HFFc6 (cell line): ENCODE data around the gene LATS2. TPM values are rescaled to one million over a fixed set of nuclear protein-coding genes. Genes with fewer than 3 reads are reported as not detected.
"Not testable (repeated sequence)": the region's sequence is repeated elsewhere in the genome, so short reads cannot be mapped to it uniquely, and the experiment has no call there.

Source experiments
- DNase-seq: peaks from one replicate; pipeline ENCODE4 v3.0.0-alpha.2; 2018
- H3K27ac Mint-ChIP-seq: 2 replicates; pipeline ENCODE4 v1.8.0; 2020; ENCODE audit warnings: mild to moderate bottlenecking, mixed read lengths
- H3K27me3 Mint-ChIP-seq: 2 replicates; pipeline ENCODE4 v1.8.0; 2021; ENCODE audit warnings: mild to moderate bottlenecking, moderate library complexity, mixed read lengths; ENCODE audit not compliant: insufficient read depth
- H3K36me3 Mint-ChIP-seq: 2 replicates; pipeline ENCODE4 v1.8.0; 2021; ENCODE audit warnings: low read depth, mixed read lengths
- H3K4me1 Mint-ChIP-seq: 2 replicates; pipeline ENCODE4 v1.8.0; 2020; ENCODE audit warnings: low read depth, mixed read lengths
- H3K4me3 Mint-ChIP-seq: 2 replicates; pipeline ENCODE4 v1.8.0; 2020; ENCODE audit warnings: mild to moderate bottlenecking, moderate library complexity, mixed read lengths
- H3K9me3 Mint-ChIP-seq: 2 replicates; pipeline ENCODE4 v1.8.0; 2020; ENCODE audit warnings: mild to moderate bottlenecking, mixed read lengths
- CTCF ChIP-seq: fragments of 200-600 bp; sonication (generic); IDR thresholded peaks from 2 replicates; pipeline ENCODE4 v1.5.0; 2021; ENCODE audit warnings: antibody characterized with exemption, mild to moderate bottlenecking
- total RNA-seq, 6 experiments: library from RNA; stranded (reverse); fragmentation: NEBNext Ultra II Directional; extraction: Animal tissue kit (Norgen Biotek cat#: 25700); gene quantifications; 2 replicates in 1 of 6; 3 replicates in 5 of 6; pipeline ENCODE4 v1.2.3, GENCODE V29; 2021

Gene LATS2
- total RNA-seq, 6 experiments from 2014 or later = 43.5 to 54.8 (median 44.9) TPM

GRCh38 chr13:20955496-20955895, 105.9 kb downstream of the LATS2 start:
- no peak overlapping the region for H3K27ac Mint-ChIP-seq
- H3K9me3 Mint-ChIP-seq = no peaks in the 10 kb centered on the region
- H3K4me3 Mint-ChIP-seq = no peak overlapping the region
- H3K36me3 Mint-ChIP-seq = no peaks in the 10 kb centered on the region
- TF ChIP-seq CTCF = no peak
- peaks cover 7% of the 10 kb centered on the region for H3K27me3 Mint-ChIP-seq
- no peaks in the 10 kb centered on the region for H3K4me1 Mint-ChIP-seq
- no peak for DNase-seq

GRCh38 chr13:20953245-20953931, 108.0 kb downstream of the LATS2 start:
- Mint-ChIP-seq H3K27me3 (peaks cover 9% of the 10 kb centered on the region), H3K27ac (no peak overlapping the region), H3K9me3 (no peaks in the 10 kb centered on the region; the same call in 1 of the 2 replicates), H3K4me1 (no peaks in the 10 kb centered on the region), H3K4me3 (no peak overlapping the region), H3K36me3 (no peaks in the 10 kb centered on the region)
- no peak for DNase-seq
- TF ChIP-seq CTCF = no peak

- H3K4me1 Mint-ChIP-seq = no peaks in the 10 kb centered on the region
- H3K9me3 Mint-ChIP-seq = no peaks in the 10 kb centered on the region; the same call in 1 of the 2 replicates
- H3K4me3 Mint-ChIP-seq = no peak overlapping the region
- no peaks in the 10 kb centered on the region for H3K36me3 Mint-ChIP-seq
- H3K27me3 Mint-ChIP-seq = peaks cover 9% of the 10 kb centered on the region
- TF ChIP-seq CTCF = no peak
- no peak for DNase-seq
- no peak overlapping the region for H3K27ac Mint-ChIP-seq
Measured at GRCh38 chr13:20952838-20953237, 108.5 kb downstream of the LATS2 start.

GRCh38 chr13:20948001-20948400, 113.4 kb downstream of the LATS2 start:
- not testable (repeated sequence) for H3K4me3 Mint-ChIP-seq, H3K4me1 Mint-ChIP-seq

GRCh38 chr13:20945952-20946383, 115.4 kb downstream of the LATS2 start:
- H3K4me3 Mint-ChIP-seq = no peak overlapping the region
- TF ChIP-seq CTCF = no peak
- DNase-seq = no peak
- H3K36me3 Mint-ChIP-seq = no peaks in the 10 kb centered on the region
- H3K9me3 Mint-ChIP-seq = no peaks in the 10 kb centered on the region; the same call in 1 of the 2 replicates
- H3K4me1 Mint-ChIP-seq = peaks cover 10% of the 10 kb centered on the region
- peaks cover 4% of the 10 kb centered on the region for H3K27me3 Mint-ChIP-seq
- H3K27ac Mint-ChIP-seq = no peak overlapping the region

More at GRCh38 chr13:20948001-20948400, 113.4 kb downstream of the LATS2 start:
- H3K27me3 Mint-ChIP-seq, DNase-seq, H3K36me3 Mint-ChIP-seq, H3K27ac Mint-ChIP-seq, H3K9me3 Mint-ChIP-seq: not testable (repeated sequence)

- Mint-ChIP-seq H3K9me3 (no peaks in the 10 kb centered on the region), H3K27me3 (peaks cover 2% of the 10 kb centered on the region), H3K4me1 (peaks cover 33% of the 10 kb centered on the region), H3K27ac (peak overlapping the region; percentile 100), H3K4me3 (peak overlapping the region; percentile 80), H3K36me3 (no peaks in the 10 kb centered on the region)
- DNase-seq = no peak
- no peak for TF ChIP-seq CTCF
Measured at GRCh38 chr13:20942938-20943559, 118.3 kb downstream of the LATS2 start.

- H3K4me1 Mint-ChIP-seq = peaks cover 33% of the 10 kb centered on the region
- not testable (repeated sequence) for H3K9me3 Mint-ChIP-seq, H3K36me3 Mint-ChIP-seq
Measured at GRCh38 chr13:20940511-20940910, 120.9 kb downstream of the LATS2 start.

More at GRCh38 chr13:20940511-20940910, 120.9 kb downstream of the LATS2 start:
- DNase-seq, H3K27me3 Mint-ChIP-seq, H3K4me3 Mint-ChIP-seq: not testable (repeated sequence)
- peak overlapping the region; percentile 48; the same call in 1 of the 2 replicates for H3K27ac Mint-ChIP-seq
